B cell (primary cell): Measurements from ENCODE around the gene TSPAN17.

Experiments used
- CTCF ChIP-seq: fragments of 200-600 bp; IDR thresholded peaks from one replicate; pipeline ENCODE4 v1.8.0; 2022; ENCODE audit warnings: antibody characterized with exemption, mild to moderate bottlenecking
- EZH2 ChIP-seq: IDR thresholded peaks from 2 replicates; pipeline ENCODE4 v1.6.1; 2012; ENCODE audit warnings: borderline replicate concordance, low read depth, mild to moderate bottlenecking, moderate library complexity, low read length; ENCODE audit not compliant: insufficient read depth, poor library complexity, severe bottlenecking

GRCh38 chr5:176703857-176704256 lies 56.6 kb downstream of the TSPAN17 start:
- no peak for TF ChIP-seq CTCF
- TF ChIP-seq EZH2: no peak
